ENCODE measurements around the gene FAAP20.
A peak's percentile ranks its signal among the peaks of the same experiment; 100 is the strongest.

Gene FAAP20

GRCh38 chr1:2193514-2194281 is 874 bp downstream of the FAAP20 start:
- no peak for DNase-seq

GRCh38 chr1:2192031-2192995 is 2.3 kb downstream of the FAAP20 start:
- DNase-seq, result no peak

- DNase-seq, result no peak
Measured at GRCh38 chr1:2190491-2190976, 4.0 kb downstream of the FAAP20 start.

- peak; percentile 81 to 95 (median 94) for DNase-seq
Measured at GRCh38 chr1:2189459-2190425, 4.8 kb downstream of the FAAP20 start.

- no peak for DNase-seq
Measured at GRCh38 chr1:2188336-2188735, 6.2 kb downstream of the FAAP20 start.

GRCh38 chr1:2187619-2188018 is 7.0 kb downstream of the FAAP20 start:
- DNase-seq, result no peak

GRCh38 chr1:2186901-2187300 is 7.7 kb downstream of the FAAP20 start:
- no peak for DNase-seq

- DNase-seq, result no peak
Measured at GRCh38 chr1:2185880-2186855, 8.4 kb downstream of the FAAP20 start.

- no peak for DNase-seq
Measured at GRCh38 chr1:2184934-2185333, 9.6 kb downstream of the FAAP20 start.

- DNase-seq, result no peak
Measured at GRCh38 chr1:2184531-2184930, 10.0 kb downstream of the FAAP20 start.

GRCh38 chr1:2183937-2184334 is 10.6 kb downstream of the FAAP20 start:
- no peak for DNase-seq

GRCh38 chr1:2182376-2182775 is 12.2 kb downstream of the FAAP20 start:
- DNase-seq, result no peak

GRCh38 chr1:2181752-2182151 is 12.8 kb downstream of the FAAP20 start:
- DNase-seq, result no peak

GRCh38 chr1:2181271-2181670 is 13.3 kb downstream of the FAAP20 start:
- no peak for DNase-seq

- peak; percentile 58 to 66 (median 61) for DNase-seq
Measured at GRCh38 chr1:2180297-2181245, 14.0 kb downstream of the FAAP20 start.

GRCh38 chr1:2179283-2180013 is 15.1 kb downstream of the FAAP20 start:
- no peak for DNase-seq

- no peak for DNase-seq
Measured at GRCh38 chr1:2178875-2179274, 15.7 kb downstream of the FAAP20 start.

GRCh38 chr1:2177946-2178538 is 16.5 kb downstream of the FAAP20 start:
- no peak for DNase-seq

- DNase-seq, result no peak
Measured at GRCh38 chr1:2177541-2177940, 17.0 kb downstream of the FAAP20 start.

Data from suppressor macrophage treated with lipopolysaccharide for 1 hour (primary cell).